Duodenal mucosa (tissue), 2 donors: ENCODE data around the gene ALOX15.

Experiments
- H3K27ac ChIP-seq: one replicate; pipeline ENCODE4 v1.7.0; 2013; ENCODE audit warnings: low read depth, low read length
- H3K27me3 ChIP-seq, 2 donors: one replicate each; pipeline ENCODE4 v1.7.0; 2013; ENCODE audit warnings: low read length in 2 of 2, control low read depth in 1 of 2; ENCODE audit not compliant: insufficient read depth in 2 of 2, control insufficient read depth in 1 of 2
- H3K36me3 ChIP-seq, 2 donors: one replicate each; pipeline ENCODE4 v1.7.0; 2013; ENCODE audit warnings: low read length in 2 of 2, control low read depth in 1 of 2; ENCODE audit not compliant: insufficient read depth in 2 of 2, control insufficient read depth in 1 of 2
- H3K4me1 ChIP-seq, 2 donors: one replicate each; pipeline ENCODE4 v1.7.0; 2013; ENCODE audit warnings: low read length in 2 of 2, control low read depth in 1 of 2; ENCODE audit not compliant: insufficient read depth in 2 of 2, control insufficient read depth in 1 of 2
- H3K4me3 ChIP-seq, 2 donors: one replicate each; pipeline ENCODE4 v1.7.0; 2013; ENCODE audit warnings: low read length in 2 of 2, low read depth in 1 of 2
- H3K9ac ChIP-seq, 2 donors: one replicate each; pipeline ENCODE4 v1.7.0; 2013; ENCODE audit warnings: low read length in 2 of 2, low read depth in 1 of 2
- H3K9me3 ChIP-seq, 2 donors: one replicate each; pipeline ENCODE4 v1.7.0; 2013; ENCODE audit warnings: low read length in 2 of 2, control low read depth in 1 of 2; ENCODE audit not compliant: control insufficient read depth in 1 of 2

The ALOX15 gene

GRCh38 chr17:4582691-4583090, 58.8 kb downstream of the ALOX15 start:
- Histone ChIP-seq H3K9ac (no peak overlapping the region), H3K27ac (no peak overlapping the region), H3K4me1 (peaks cover 4 to 13% of the 10 kb centered on the region in 2 donors), H3K27me3 (peaks cover 22 to 38% of the 10 kb centered on the region in 2 donors), H3K4me3 (no peak overlapping the region), H3K36me3 (no peaks in the 10 kb centered on the region), H3K9me3 (no peaks in the 10 kb centered on the region)

GRCh38 chr17:4582101-4582501, 59.4 kb downstream of the ALOX15 start:
- Histone ChIP-seq H3K4me1 (peaks cover 4 to 13% of the 10 kb centered on the region in 2 donors), H3K36me3 (no peaks in the 10 kb centered on the region), H3K27ac (no peak overlapping the region), H3K9ac (no peak overlapping the region), H3K9me3 (no peaks in the 10 kb centered on the region), H3K4me3 (no peak overlapping the region), H3K27me3 (peaks cover 22 to 33% of the 10 kb centered on the region in 2 donors)
